ENCODE measurements around the gene ELOVL3. TPM values are rescaled to one million over a fixed set of nuclear protein-coding genes. Genes with fewer than 3 reads are reported as not detected.

The ELOVL3 gene
- total and polyA plus RNA-seq, 10 of the 15 experiments (the other 5 are each of a cell fraction or from before 2014, with no cell fraction given): 0.10 to 0.18 (median 0.11) TPM; not detected in 7

DNA sequence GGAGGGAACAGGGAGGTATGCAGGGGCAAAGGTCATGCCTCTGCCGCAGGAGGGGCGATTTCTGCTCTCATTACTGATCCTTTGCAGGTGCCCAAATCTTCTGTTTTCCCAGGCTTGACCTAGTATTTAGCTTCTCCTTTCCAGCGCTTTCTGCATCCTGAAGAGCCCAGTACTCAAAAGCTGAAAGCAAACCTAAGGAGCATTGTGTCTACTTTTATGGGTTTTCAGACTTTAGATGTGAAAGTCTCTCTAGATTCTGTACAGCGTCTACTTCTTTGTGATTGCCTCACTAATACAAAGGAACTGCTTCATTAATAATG is 19.8 kb downstream of the ELOVL3 start:
- ChIA-PET POLR2A (interaction anchor here (0.6 to 1.2 kb wide), 9 partner anchors 13 to 257 kb away, joined by 3 to 5 read pairs (median 3); partner anchors contain the start of genes ACTR1A, CUEDC2, NFKB2 and NOLC1), RAD21 (ENCODE audit: unreplicated experiment) (interaction anchor here (1.5 to 2.5 kb wide), 3 partner anchors 16 to 149 kb away, joined by 3 to 15 read pairs (median 14); partner anchors contain the start of gene NFKB2), SMC1A (ENCODE audit: uncharacterized antibody, unreplicated experiment) (interaction anchor here (0.6 to 2.3 kb wide), 8 partner anchors 14 to 110 kb away, joined by 3 to 7 read pairs (median 4); no protein-coding TSS in a partner anchor), CTCF (interaction anchor here (0.9 to 5.1 kb wide), 4 partner anchors 13 to 147 kb away, joined by 5 to 45 read pairs (median 20); no protein-coding TSS in a partner anchor)
- H3K4me1 ChIP-seq (ENCODE audit: control insufficient read depth, insufficient read depth, low read length): peaks cover 4% of the 10 kb centered on the region; the same call in 1 of the 2 replicates
- H3K27me3 ChIP-seq (replicated peaks in 1 of 2; ENCODE audit: control insufficient read depth in 2 of 2, insufficient read depth in 2 of 2, low read length in 1 of 2): peaks cover under 1 to 3% of the 10 kb centered on the region in 2 experiments
- in situ Hi-C loops (cut with MboI) (no loop called here), intact Hi-C loops (cut with micrococcal nuclease; ENCODE audit: unreplicated experiment) (no loop called here)
- peak overlapping the region; percentile 98 for H2AFZ ChIP-seq (ENCODE audit: control insufficient read depth, low read depth, low read length)
- peaks cover 51% of the 10 kb centered on the region for H3K79me2 ChIP-seq (ENCODE audit: control insufficient read depth, insufficient read depth, low read length)
- peak overlapping the region; percentile 90 for H3K9ac ChIP-seq (ENCODE audit: control insufficient read depth, insufficient read depth, low read length)
- no peak for FAIRE-seq
- WGBS (ENCODE audit: insufficient coverage, insufficient replicate concordance, low lambda C conversion rate, missing lambda C conversion rate): 2% methylated on average over 4 of the region's 4 CpGs
- H3K9me3 ChIP-seq (replicated peaks; ENCODE audit: control insufficient read depth, insufficient read depth, low read length): no peaks in the 10 kb centered on the region
- H3K4me2 ChIP-seq (ENCODE audit: control insufficient read depth, insufficient read depth): peak overlapping the region; percentile 92
- DNase-seq (ENCODE audit: low read depth, low spot score): no peak
- BruUV-seq (replicated peaks): no TSS peak
- peak overlapping the region; percentile 86 for H3K4me3 ChIP-seq
- H3K36me3 ChIP-seq (ENCODE audit: control insufficient read depth in 2 of 2, insufficient read depth in 2 of 2, low read length in 1 of 2): 0 out of 4 replicates have a peak, but pooled peaks cover 0 to 2% of the 10 kb centered on the region in 2 experiments
- peak; percentile 3 for ATAC-seq
- TF ChIP-seq NR2F1 (conservative IDR thresholded peaks at IDR 0.05) (peak; percentile 61; the same call in 1 of the 2 replicates), NR2C2 (IDR thresholded peaks at IDR 0.05; ENCODE audit: borderline replicate concordance, control insufficient read depth, insufficient read length, low read depth) (peak; percentile 71), MEF2B (IDR thresholded peaks at IDR 0.05; ENCODE audit: partially characterized antibody, poor library complexity, severe bottlenecking) (peak; percentile 18), LARP7 (IDR thresholded peaks at IDR 0.05) (0 out of 2 replicates have a peak, but pooled peaks have one; percentile 3), TCF12 (IDR thresholded peaks at IDR 0.05; ENCODE audit: low read depth, low read length) (no peak)
- no peaks in the 10 kb centered on the region for H4K20me1 ChIP-seq (ENCODE audit: control insufficient read depth, insufficient read depth)
- peak overlapping the region; percentile 88 for H3K27ac ChIP-seq (ENCODE audit: control insufficient read depth, insufficient read depth)

DNA sequence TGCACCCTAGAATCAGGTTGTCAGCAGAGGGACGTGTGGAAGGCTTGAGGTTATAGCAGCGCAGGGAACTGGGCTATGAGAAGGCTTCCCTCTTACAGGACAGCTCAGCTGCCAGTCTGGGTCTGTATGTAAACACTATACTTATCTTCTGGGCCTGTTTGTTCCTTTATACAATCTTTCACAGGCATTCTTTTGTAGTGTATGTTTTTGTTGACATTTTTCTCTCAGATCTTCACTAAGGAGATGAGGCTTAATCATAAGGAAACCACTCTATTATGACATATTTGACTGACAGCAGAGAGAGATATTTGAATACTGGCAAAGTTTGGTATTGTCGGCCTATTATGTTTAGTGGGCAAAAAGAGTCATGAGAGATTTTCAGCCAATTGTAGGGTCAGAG is 20.2 kb downstream of the ELOVL3 start:
- POLR2A ChIA-PET: interaction anchor here (0.5 to 1.2 kb wide), 4 partner anchors 41 to 149 kb away, joined by 3 to 5 read pairs (median 4); partner anchors contain the start of gene NFKB2
- no peak for FAIRE-seq
- TSS peak; percentile 70 for BruUV-seq (replicated peaks)

More for the DNA sequence above, 20.2 kb downstream of the ELOVL3 start:
- no peaks in the 10 kb centered on the region for H4K20me1 ChIP-seq (ENCODE audit: control insufficient read depth, insufficient read depth)
- TF ChIP-seq FOXM1 (IDR thresholded peaks at IDR 0.05; ENCODE audit: low read depth, low read length) (no peak), NBN (IDR thresholded peaks at IDR 0.05) (no peak), SMC3 (IDR thresholded peaks at IDR 0.05; ENCODE audit: borderline replicate concordance, low read length) (no peak), JUNB (IDR thresholded peaks at IDR 0.05) (peak; percentile 43), SIN3A (IDR thresholded peaks at IDR 0.05; ENCODE audit: low read depth, low read length) (no peak), ZBED1 (IDR thresholded peaks at IDR 0.05; ENCODE audit: borderline replicate concordance) (no peak), KLF5 (IDR thresholded peaks at IDR 0.05; ENCODE audit: partially characterized antibody) (no peak), JUND (IDR thresholded peaks at IDR 0.05; ENCODE audit: low read depth, low read length) (no peak)
- TF ChIP-seq, protein P1, sequence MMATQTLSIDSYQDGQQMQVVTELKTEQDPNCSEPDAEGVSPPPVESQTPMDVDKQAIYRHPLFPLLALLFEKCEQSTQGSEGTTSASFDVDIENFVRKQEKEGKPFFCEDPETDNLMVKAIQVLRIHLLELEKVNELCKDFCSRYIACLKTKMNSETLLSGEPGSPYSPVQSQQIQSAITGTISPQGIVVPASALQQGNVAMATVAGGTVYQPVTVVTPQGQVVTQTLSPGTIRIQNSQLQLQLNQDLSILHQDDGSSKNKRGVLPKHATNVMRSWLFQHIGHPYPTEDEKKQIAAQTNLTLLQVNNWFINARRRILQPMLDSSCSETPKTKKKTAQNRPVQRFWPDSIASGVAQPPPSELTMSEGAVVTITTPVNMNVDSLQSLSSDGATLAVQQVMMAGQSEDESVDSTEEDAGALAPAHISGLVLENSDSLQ (IDR thresholded peaks at IDR 0.05): peak; percentile 96
- TF ChIP-seq, protein P2, sequence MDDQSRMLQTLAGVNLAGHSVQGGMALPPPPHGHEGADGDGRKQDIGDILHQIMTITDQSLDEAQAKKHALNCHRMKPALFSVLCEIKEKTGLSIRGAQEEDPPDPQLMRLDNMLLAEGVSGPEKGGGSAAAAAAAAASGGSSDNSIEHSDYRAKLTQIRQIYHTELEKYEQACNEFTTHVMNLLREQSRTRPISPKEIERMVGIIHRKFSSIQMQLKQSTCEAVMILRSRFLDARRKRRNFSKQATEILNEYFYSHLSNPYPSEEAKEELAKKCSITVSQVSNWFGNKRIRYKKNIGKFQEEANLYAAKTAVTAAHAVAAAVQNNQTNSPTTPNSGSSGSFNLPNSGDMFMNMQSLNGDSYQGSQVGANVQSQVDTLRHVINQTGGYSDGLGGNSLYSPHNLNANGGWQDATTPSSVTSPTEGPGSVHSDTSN (IDR thresholded peaks at IDR 0.05; ENCODE audit: insufficient replicate concordance, low read depth, low read length): peak; percentile 43
- H3K36me3 ChIP-seq (ENCODE audit: control insufficient read depth in 2 of 2, insufficient read depth in 2 of 2, low read length in 1 of 2): 0 out of 4 replicates have a peak, but pooled peaks cover 0 to 2% of the 10 kb centered on the region in 2 experiments
- ATAC-seq: 0 out of 3 replicates have a peak, but pooled peaks have one; percentile 6
- CTCF ChIA-PET: interaction anchor here (3.2 to 5.1 kb wide), 3 partner anchors 14 to 105 kb away, joined by 19 to 45 read pairs (median 22); no protein-coding TSS in a partner anchor
- WGBS (ENCODE audit: insufficient coverage, insufficient replicate concordance, low lambda C conversion rate, missing lambda C conversion rate): 1% methylated on average over 3 of the region's 3 CpGs
- H2AFZ ChIP-seq (ENCODE audit: control insufficient read depth, low read depth, low read length): no peak overlapping the region
- intact Hi-C loops (cut with micrococcal nuclease; ENCODE audit: unreplicated experiment): no loop called here
- DNase-seq (ENCODE audit: low read depth, low spot score): no peak
- H3K9ac ChIP-seq (ENCODE audit: control insufficient read depth, insufficient read depth, low read length): peak overlapping the region; percentile 90
- in situ Hi-C loops (cut with MboI): no loop called here
- H3K4me2 ChIP-seq (ENCODE audit: control insufficient read depth, insufficient read depth): peak overlapping the region; percentile 92
- RAD21 ChIA-PET (ENCODE audit: unreplicated experiment): interaction anchor here (0.6 to 2.5 kb wide), 3 partner anchors 16 to 105 kb away, joined by 3 to 15 read pairs (median 14); no protein-coding TSS in a partner anchor
- H3K27me3 ChIP-seq (replicated peaks in 1 of 2; ENCODE audit: control insufficient read depth in 2 of 2, insufficient read depth in 2 of 2, low read length in 1 of 2): no peaks in the 10 kb centered on the region
- H3K9me3 ChIP-seq (replicated peaks; ENCODE audit: control insufficient read depth, insufficient read depth, low read length): no peaks in the 10 kb centered on the region
- SMC1A ChIA-PET (ENCODE audit: uncharacterized antibody, unreplicated experiment): interaction anchor here (1.0 to 2.3 kb wide), 4 partner anchors 14 to 109 kb away, joined by 3 to 7 read pairs (median 4); no protein-coding TSS in a partner anchor
- 0 out of 2 replicates have a peak overlapping the region, but pooled peaks have one; percentile 88 for H3K27ac ChIP-seq (ENCODE audit: control insufficient read depth, insufficient read depth)
- H3K79me2 ChIP-seq (ENCODE audit: control insufficient read depth, insufficient read depth, low read length): peaks cover 54% of the 10 kb centered on the region
- H3K4me3 ChIP-seq: peak overlapping the region; percentile 86
- H3K4me1 ChIP-seq (ENCODE audit: control insufficient read depth, insufficient read depth, low read length): peaks cover 4% of the 10 kb centered on the region; the same call in 1 of the 2 replicates
